HepG2 (cell line): ENCODE results near the gene NUP214. TPM values are rescaled to one million over a fixed set of nuclear protein-coding genes. Genes with fewer than 3 reads are reported as not detected.

Experiments
- ARHGAP35 ChIP-seq: sonication (generic); formaldehyde crosslinking; IDR thresholded peaks from 2 replicates; pipeline ENCODE4 v1.9.0; 2022; ENCODE audit warnings: mild to moderate bottlenecking, inconsistent platforms, moderate library complexity, missing genetic modification reagents, borderline replicate concordance
- KDM2A ChIP-seq: sonication (generic); formaldehyde crosslinking; IDR thresholded peaks from 2 replicates; pipeline ENCODE4 v1.4.0; 2020; ENCODE audit warnings: low read depth, missing genetic modification reagents, borderline replicate concordance
- NFIB ChIP-seq: sonication (generic); formaldehyde crosslinking; IDR thresholded peaks from 2 replicates; pipeline ENCODE4 v1.9.0; 2021; ENCODE audit warnings: missing genetic modification reagents, mild to moderate bottlenecking, borderline replicate concordance
- THAP11 ChIP-seq: IDR thresholded peaks from 2 replicates; pipeline ENCODE4 v1.6.1; 2016; ENCODE audit warnings: missing biosample characterization, missing genetic modification reagents
- YY1 ChIP-seq: IDR thresholded peaks from 2 replicates; pipeline ENCODE4 v1.6.1; 2011; ENCODE audit warnings: low read length, low read depth, moderate library complexity, mild to moderate bottlenecking; ENCODE audit not compliant: insufficient read depth, insufficient replicate concordance
- ZFX ChIP-seq: sonication (generic); formaldehyde crosslinking; IDR thresholded peaks from 2 replicates; pipeline ENCODE4 v1.4.0; 2020; ENCODE audit warnings: mild to moderate bottlenecking, low read depth, missing genetic modification reagents, moderate library complexity
- ZFY ChIP-seq: sonication (generic); formaldehyde crosslinking; IDR thresholded peaks from 2 replicates; pipeline ENCODE4 v1.4.0; 2020; ENCODE audit warnings: missing genetic modification reagents
- ZKSCAN5 ChIP-seq: sonication (generic); formaldehyde crosslinking; IDR thresholded peaks from 2 replicates; pipeline ENCODE4 v1.5.1; 2020; ENCODE audit warnings: mild to moderate bottlenecking, missing genetic modification reagents
- ZNF10 ChIP-seq: sonication (generic); formaldehyde crosslinking; IDR thresholded peaks from 2 replicates; pipeline ENCODE4 v1.4.0; 2020; ENCODE audit warnings: mild to moderate bottlenecking, low read depth, missing genetic modification reagents, borderline replicate concordance
- ZNF547 ChIP-seq: sonication (generic); formaldehyde crosslinking; IDR thresholded peaks from 2 replicates; pipeline ENCODE4 v1.5.1; 2020; ENCODE audit warnings: mild to moderate bottlenecking, missing genetic modification reagents
- polyA plus RNA-seq, 8 experiments: library from polyadenylated mRNA; depleted of rRNA in 3 of 8; stranded (reverse) in 7 of 8; unstranded in 1 of 8; fragments of >200 nt; fragmentation: Illumina TruSeq in 4 of 8; extraction: Trizol in 4 of 8; gene quantifications; 2 replicates each; pipeline versions ENCODE4 v1.2.1 to v1.2.3, GENCODE V29; 2011 to 2016; ENCODE audit warnings: low read depth in 4 of 8, missing spikeins in 1 of 8, mixed read lengths in 1 of 8; ENCODE audit not compliant: insufficient read depth in 1 of 8
- total RNA-seq, 5 experiments: library from RNA; depleted of rRNA; stranded (reverse); fragments of >200 nt; fragmentation: Illumina TruSeq; extraction: Trizol; gene quantifications; 2 replicates each; pipeline ENCODE4 v1.2.3, GENCODE V29; 2016; ENCODE audit warnings: low read depth in 1 of 5
- TF ChIP-seq, protein P1 (sequence below): sonication (generic); formaldehyde crosslinking; IDR thresholded peaks from 2 replicates; pipeline ENCODE4 v1.8.1; 2022; ENCODE audit warnings: mild to moderate bottlenecking, missing genetic modification reagents
- TF ChIP-seq, protein P2 (sequence below), 2 experiments: sonication (generic) in 1 of 2; formaldehyde crosslinking in 1 of 2; IDR thresholded peaks; 2 replicates each; pipeline versions ENCODE4 v1.4.0 to v1.6.1; 2018 to 2020; ENCODE audit warnings: missing genetic modification reagents in 2 of 2, borderline replicate concordance in 1 of 2, low read depth in 1 of 2, mild to moderate bottlenecking in 1 of 2, missing biosample characterization in 1 of 2
- TF ChIP-seq, protein P3 (sequence below): sonication (generic); formaldehyde crosslinking; IDR thresholded peaks from 2 replicates; pipeline ENCODE4 v1.5.1; 2020; ENCODE audit warnings: missing genetic modification reagents, mild to moderate bottlenecking, borderline replicate concordance
- TF ChIP-seq, protein P4 (sequence below): sonication (generic); formaldehyde crosslinking; IDR thresholded peaks from 2 replicates; pipeline ENCODE4 v1.8.1; 2023; ENCODE audit warnings: mild to moderate bottlenecking, inconsistent platforms, moderate library complexity, missing genetic modification reagents, borderline replicate concordance
- TF ChIP-seq, protein P5 (sequence below): sonication (generic); formaldehyde crosslinking; IDR thresholded peaks from 2 replicates; pipeline ENCODE4 v1.4.0; 2020; ENCODE audit warnings: mild to moderate bottlenecking, missing genetic modification reagents

NUP214 gene
- total and polyA plus RNA-seq, 2 of the 13 experiments (the other 11 are each of a cell fraction or from before 2014, with no cell fraction given) = 8.4 to 16.0 TPM

DNA sequence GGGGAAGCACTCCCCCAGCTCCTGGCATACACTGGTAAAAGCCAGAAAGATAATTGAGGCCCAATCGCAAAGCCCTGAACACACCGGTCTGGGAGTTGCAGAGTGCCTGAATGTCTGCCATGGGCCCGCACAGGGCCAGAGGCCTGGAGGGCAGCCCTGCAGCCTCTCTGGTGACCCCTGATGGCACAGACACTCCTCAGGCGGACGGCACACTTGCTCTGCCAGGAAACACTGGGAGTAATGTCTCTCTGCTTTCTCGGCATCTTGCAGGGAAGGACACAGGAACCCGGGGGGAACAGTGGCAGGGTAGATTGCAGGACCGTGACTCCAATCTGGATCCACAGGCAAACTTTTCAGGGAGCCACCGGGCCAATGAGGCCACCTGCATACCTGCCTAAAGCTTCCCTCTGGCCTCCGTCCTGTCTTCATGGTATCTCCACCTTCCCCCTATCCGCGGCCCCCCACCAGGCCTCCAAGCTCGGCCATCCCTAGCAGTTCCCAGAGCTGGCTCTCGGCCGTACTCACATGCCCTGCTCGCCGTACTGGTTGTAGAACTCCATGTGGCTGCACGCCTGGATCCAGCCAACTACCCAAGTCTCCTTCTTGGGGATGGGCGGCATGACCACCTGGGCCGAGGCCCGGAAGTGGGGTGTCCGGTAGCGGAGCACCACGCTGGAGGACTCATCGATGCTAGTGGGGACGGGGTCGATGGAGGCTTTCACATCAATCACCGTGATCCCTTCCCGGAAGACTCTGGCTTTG, 150.1 kb downstream of the NUP214 start (continued):
- TF ChIP-seq ZFX (peak; percentile 86), YY1 (peak; percentile 22), ZNF547 (CRISPR knock-in tag) (0 out of 2 replicates have a peak, but pooled peaks have one; percentile 14), ZKSCAN5 (CRISPR knock-in tag) (no peak), THAP11 (CRISPR knock-in tag) (0 out of 2 replicates have a peak, but pooled peaks have one; percentile 29), ARHGAP35 (CRISPR knock-in tag) (no peak), KDM2A (CRISPR knock-in tag) (peak; percentile 22; the same call in 1 of the 2 replicates), ZFY (peak; percentile 81), NFIB (CRISPR knock-in tag) (no peak), ZNF10 (CRISPR knock-in tag) (no peak)
- TF ChIP-seq, protein P1, sequence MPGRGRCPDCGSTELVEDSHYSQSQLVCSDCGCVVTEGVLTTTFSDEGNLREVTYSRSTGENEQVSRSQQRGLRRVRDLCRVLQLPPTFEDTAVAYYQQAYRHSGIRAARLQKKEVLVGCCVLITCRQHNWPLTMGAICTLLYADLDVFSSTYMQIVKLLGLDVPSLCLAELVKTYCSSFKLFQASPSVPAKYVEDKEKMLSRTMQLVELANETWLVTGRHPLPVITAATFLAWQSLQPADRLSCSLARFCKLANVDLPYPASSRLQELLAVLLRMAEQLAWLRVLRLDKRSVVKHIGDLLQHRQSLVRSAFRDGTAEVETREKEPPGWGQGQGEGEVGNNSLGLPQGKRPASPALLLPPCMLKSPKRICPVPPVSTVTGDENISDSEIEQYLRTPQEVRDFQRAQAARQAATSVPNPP (CRISPR knock-in tag) = no peak
- TF ChIP-seq, protein P2, sequence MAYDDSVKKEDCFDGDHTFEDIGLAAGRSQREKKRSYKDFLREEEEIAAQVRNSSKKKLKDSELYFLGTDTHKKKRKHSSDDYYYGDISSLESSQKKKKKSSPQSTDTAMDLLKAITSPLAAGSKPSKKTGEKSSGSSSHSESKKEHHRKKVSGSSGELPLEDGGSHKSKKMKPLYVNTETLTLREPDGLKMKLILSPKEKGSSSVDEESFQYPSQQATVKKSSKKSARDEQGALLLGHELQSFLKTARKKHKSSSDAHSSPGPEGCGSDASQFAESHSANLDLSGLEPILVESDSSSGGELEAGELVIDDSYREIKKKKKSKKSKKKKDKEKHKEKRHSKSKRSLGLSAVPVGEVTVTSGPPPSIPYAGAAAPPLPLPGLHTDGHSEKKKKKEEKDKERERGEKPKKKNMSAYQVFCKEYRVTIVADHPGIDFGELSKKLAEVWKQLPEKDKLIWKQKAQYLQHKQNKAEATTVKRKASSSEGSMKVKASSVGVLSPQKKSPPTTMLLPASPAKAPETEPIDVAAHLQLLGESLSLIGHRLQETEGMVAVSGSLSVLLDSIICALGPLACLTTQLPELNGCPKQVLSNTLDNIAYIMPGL (CRISPR knock-in tag; IDR thresholded peaks at IDR 0.05; ENCODE audit: borderline replicate concordance in 1 of 2, low read depth in 1 of 2) = peak; percentile 26 to 30; a peak in 1 of 4 replicates
- TF ChIP-seq, protein P3, sequence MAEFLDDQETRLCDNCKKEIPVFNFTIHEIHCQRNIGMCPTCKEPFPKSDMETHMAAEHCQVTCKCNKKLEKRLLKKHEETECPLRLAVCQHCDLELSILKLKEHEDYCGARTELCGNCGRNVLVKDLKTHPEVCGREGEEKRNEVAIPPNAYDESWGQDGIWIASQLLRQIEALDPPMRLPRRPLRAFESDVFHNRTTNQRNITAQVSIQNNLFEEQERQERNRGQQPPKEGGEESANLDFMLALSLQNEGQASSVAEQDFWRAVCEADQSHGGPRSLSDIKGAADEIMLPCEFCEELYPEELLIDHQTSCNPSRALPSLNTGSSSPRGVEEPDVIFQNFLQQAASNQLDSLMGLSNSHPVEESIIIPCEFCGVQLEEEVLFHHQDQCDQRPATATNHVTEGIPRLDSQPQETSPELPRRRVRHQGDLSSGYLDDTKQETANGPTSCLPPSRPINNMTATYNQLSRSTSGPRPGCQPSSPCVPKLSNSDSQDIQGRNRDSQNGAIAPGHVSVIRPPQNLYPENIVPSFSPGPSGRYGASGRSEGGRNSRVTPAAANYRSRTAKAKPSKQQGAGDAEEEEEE (CRISPR knock-in tag) = no peak
- TF ChIP-seq, protein P4, sequence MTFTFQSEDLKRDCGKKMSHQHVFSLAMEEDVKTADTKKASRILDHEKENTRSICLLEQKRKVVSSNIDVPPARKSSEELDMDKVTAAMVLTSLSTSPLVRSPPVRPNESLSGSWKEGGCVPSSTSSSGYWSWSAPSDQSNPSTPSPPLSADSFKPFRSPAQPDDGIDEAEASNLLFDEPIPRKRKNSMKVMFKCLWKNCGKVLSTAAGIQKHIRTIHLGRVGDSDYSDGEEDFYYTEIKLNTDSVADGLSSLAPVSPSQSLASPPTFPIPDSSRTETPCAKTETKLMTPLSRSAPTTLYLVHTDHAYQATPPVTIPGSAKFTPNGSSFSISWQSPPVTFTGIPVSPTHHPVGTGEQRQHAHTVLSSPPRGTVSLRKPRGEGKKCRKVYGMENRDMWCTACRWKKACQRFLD = no peak
- TF ChIP-seq, protein P5, sequence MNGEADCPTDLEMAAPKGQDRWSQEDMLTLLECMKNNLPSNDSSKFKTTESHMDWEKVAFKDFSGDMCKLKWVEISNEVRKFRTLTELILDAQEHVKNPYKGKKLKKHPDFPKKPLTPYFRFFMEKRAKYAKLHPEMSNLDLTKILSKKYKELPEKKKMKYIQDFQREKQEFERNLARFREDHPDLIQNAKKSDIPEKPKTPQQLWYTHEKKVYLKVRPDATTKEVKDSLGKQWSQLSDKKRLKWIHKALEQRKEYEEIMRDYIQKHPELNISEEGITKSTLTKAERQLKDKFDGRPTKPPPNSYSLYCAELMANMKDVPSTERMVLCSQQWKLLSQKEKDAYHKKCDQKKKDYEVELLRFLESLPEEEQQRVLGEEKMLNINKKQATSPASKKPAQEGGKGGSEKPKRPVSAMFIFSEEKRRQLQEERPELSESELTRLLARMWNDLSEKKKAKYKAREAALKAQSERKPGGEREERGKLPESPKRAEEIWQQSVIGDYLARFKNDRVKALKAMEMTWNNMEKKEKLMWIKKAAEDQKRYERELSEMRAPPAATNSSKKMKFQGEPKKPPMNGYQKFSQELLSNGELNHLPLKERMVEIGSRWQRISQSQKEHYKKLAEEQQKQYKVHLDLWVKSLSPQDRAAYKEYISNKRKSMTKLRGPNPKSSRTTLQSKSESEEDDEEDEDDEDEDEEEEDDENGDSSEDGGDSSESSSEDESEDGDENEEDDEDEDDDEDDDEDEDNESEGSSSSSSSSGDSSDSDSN (CRISPR knock-in tag) = peak; percentile 45; the same call in 1 of the 2 replicates
